ENCODE results near the gene ABLIM1. TPM values are rescaled to one million over a fixed set of nuclear protein-coding genes. Genes with fewer than 3 reads are reported as not detected.

The ABLIM1 gene
- polyA plus RNA-seq, 1 donor from 2014 or later = 10.1 TPM

DNA sequence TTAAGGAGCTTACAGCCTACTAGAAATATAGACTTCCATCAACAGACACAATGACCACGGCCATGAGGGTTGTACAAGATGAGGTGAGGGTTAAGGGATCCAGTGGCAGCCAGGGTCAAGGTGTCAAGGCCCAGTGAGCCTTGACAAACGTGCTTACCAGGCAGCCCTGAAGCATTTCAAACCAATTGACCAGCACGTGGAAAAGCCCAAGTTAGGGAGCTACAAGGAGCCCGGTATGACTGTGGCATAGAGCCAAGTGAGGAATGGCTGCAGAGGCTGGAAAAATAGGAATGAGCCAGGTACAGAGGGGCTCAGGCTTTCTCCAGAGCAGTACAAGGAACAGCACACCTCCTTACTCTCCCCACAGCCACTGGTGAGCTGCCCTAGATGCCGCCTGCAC lies 266.5 kb downstream of the ABLIM1 start:
- Histone ChIP-seq H3F3A (ENCODE audit: insufficient read depth, low read length, poor library complexity, severe bottlenecking) (no peaks in the 10 kb centered on the region), H3K4me2 (ENCODE audit: low read length) (no peak overlapping the region), H3K4me3 (ENCODE audit: low read length) (no peak overlapping the region), H3K27me3 (ENCODE audit: insufficient read depth, low read depth, low read length) (no peaks in the 10 kb centered on the region), H2AFZ (ENCODE audit: low read depth, low read length) (no peak overlapping the region), H3K27ac (ENCODE audit: low read length) (no peak overlapping the region), H4K20me1 (ENCODE audit: insufficient read depth) (no peaks in the 10 kb centered on the region), H3K9me3 (ENCODE audit: low read length) (no peaks in the 10 kb centered on the region), H3K79me2 (replicated peaks; ENCODE audit: insufficient read depth, low read length) (no peaks in the 10 kb centered on the region), H3K36me3 (ENCODE audit: insufficient read depth, low read length) (no peaks in the 10 kb centered on the region), H3K9ac (ENCODE audit: low read length) (no peak overlapping the region), H3K9me2 (ENCODE audit: insufficient read depth, low read length) (no peaks in the 10 kb centered on the region)
- TF ChIP-seq, protein P1, sequence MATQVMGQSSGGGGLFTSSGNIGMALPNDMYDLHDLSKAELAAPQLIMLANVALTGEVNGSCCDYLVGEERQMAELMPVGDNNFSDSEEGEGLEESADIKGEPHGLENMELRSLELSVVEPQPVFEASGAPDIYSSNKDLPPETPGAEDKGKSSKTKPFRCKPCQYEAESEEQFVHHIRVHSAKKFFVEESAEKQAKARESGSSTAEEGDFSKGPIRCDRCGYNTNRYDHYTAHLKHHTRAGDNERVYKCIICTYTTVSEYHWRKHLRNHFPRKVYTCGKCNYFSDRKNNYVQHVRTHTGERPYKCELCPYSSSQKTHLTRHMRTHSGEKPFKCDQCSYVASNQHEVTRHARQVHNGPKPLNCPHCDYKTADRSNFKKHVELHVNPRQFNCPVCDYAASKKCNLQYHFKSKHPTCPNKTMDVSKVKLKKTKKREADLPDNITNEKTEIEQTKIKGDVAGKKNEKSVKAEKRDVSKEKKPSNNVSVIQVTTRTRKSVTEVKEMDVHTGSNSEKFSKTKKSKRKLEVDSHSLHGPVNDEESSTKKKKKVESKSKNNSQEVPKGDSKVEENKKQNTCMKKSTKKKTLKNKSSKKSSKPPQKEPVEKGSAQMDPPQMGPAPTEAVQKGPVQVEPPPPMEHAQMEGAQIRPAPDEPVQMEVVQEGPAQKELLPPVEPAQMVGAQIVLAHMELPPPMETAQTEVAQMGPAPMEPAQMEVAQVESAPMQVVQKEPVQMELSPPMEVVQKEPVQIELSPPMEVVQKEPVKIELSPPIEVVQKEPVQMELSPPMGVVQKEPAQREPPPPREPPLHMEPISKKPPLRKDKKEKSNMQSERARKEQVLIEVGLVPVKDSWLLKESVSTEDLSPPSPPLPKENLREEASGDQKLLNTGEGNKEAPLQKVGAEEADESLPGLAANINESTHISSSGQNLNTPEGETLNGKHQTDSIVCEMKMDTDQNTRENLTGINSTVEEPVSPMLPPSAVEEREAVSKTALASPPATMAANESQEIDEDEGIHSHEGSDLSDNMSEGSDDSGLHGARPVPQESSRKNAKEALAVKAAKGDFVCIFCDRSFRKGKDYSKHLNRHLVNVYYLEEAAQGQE (IDR thresholded peaks at IDR 0.05; ENCODE audit: borderline replicate concordance) = no peak
- TF ChIP-seq TAF1 (IDR thresholded peaks at IDR 0.05; ENCODE audit: low read depth) = no peak
- no peak for TF ChIP-seq EZH2 (IDR thresholded peaks at IDR 0.05; ENCODE audit: borderline replicate concordance, insufficient read depth, low read length, poor library complexity, severe bottlenecking)
- no peak for TF ChIP-seq SMC3 (conservative IDR thresholded peaks at IDR 0.05; ENCODE audit: poor library complexity)
- no peak for TF ChIP-seq RAD21 (conservative IDR thresholded peaks at IDR 0.05)
- TF ChIP-seq EP300 (conservative IDR thresholded peaks at IDR 0.05; ENCODE audit: poor library complexity, severe bottlenecking) = no peak
- TF ChIP-seq, protein P2, sequence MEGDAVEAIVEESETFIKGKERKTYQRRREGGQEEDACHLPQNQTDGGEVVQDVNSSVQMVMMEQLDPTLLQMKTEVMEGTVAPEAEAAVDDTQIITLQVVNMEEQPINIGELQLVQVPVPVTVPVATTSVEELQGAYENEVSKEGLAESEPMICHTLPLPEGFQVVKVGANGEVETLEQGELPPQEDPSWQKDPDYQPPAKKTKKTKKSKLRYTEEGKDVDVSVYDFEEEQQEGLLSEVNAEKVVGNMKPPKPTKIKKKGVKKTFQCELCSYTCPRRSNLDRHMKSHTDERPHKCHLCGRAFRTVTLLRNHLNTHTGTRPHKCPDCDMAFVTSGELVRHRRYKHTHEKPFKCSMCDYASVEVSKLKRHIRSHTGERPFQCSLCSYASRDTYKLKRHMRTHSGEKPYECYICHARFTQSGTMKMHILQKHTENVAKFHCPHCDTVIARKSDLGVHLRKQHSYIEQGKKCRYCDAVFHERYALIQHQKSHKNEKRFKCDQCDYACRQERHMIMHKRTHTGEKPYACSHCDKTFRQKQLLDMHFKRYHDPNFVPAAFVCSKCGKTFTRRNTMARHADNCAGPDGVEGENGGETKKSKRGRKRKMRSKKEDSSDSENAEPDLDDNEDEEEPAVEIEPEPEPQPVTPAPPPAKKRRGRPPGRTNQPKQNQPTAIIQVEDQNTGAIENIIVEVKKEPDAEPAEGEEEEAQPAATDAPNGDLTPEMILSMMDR (IDR thresholded peaks at IDR 0.05; ENCODE audit: poor library complexity, severe bottlenecking) = no peak

DNA sequence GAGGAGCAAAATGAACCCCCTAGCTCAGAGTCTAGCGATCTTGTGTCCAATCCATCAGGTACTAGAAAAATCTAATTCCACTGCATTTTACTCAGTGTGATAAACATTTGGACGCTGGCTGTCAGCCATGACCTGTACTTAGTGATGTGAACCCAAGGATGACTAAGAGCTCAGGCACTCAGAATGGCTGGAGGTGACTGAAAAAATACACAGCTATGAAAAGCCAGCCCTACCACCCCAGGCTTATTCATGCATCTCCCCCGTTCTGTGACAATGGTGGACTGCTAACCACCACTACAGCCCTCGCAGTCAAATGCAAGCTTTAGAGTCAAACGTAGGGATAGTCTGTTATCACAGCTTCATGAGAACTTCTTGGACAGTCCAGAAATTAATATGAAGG lies 268.6 kb downstream of the ABLIM1 start:
- no peak overlapping the region for H3K9ac ChIP-seq (ENCODE audit: low read length)
- H3K27ac ChIP-seq (ENCODE audit: low read length) = no peak overlapping the region
- no peaks in the 10 kb centered on the region for H3K27me3 ChIP-seq (ENCODE audit: insufficient read depth, low read depth, low read length)
- no peaks in the 10 kb centered on the region for H3K9me2 ChIP-seq (ENCODE audit: insufficient read depth, low read length)
- no peaks in the 10 kb centered on the region for H3K79me2 ChIP-seq (replicated peaks; ENCODE audit: insufficient read depth, low read length)
- TF ChIP-seq POLR2AphosphoS5 (IDR thresholded peaks at IDR 0.05) (no peak), SMC3 (conservative IDR thresholded peaks at IDR 0.05; ENCODE audit: poor library complexity) (no peak), TAF1 (IDR thresholded peaks at IDR 0.05; ENCODE audit: low read depth) (no peak), EP300 (conservative IDR thresholded peaks at IDR 0.05; ENCODE audit: poor library complexity, severe bottlenecking) (no peak), MXI1 (conservative IDR thresholded peaks at IDR 0.05; ENCODE audit: poor library complexity, severe bottlenecking) (no peak), EZH2 (IDR thresholded peaks at IDR 0.05; ENCODE audit: borderline replicate concordance, insufficient read depth, low read length, poor library complexity, severe bottlenecking) (no peak), RAD21 (conservative IDR thresholded peaks at IDR 0.05) (no peak)
- TF ChIP-seq, protein P1 (IDR thresholded peaks at IDR 0.05; ENCODE audit: borderline replicate concordance) = no peak
- TF ChIP-seq, protein P2 (IDR thresholded peaks at IDR 0.05; ENCODE audit: poor library complexity, severe bottlenecking) = no peak
- no peaks in the 10 kb centered on the region for H3F3A ChIP-seq (ENCODE audit: insufficient read depth, low read length, poor library complexity, severe bottlenecking)
- no peak overlapping the region for H3K4me3 ChIP-seq (ENCODE audit: low read length)
- no peaks in the 10 kb centered on the region for H4K20me1 ChIP-seq (ENCODE audit: insufficient read depth)
- no peaks in the 10 kb centered on the region for H3K9me3 ChIP-seq (ENCODE audit: low read length)
- H3K4me2 ChIP-seq (ENCODE audit: low read length) = no peak overlapping the region
- H2AFZ ChIP-seq (ENCODE audit: low read depth, low read length) = no peak overlapping the region
- no peaks in the 10 kb centered on the region for H3K36me3 ChIP-seq (ENCODE audit: insufficient read depth, low read length)
